B cell (primary cell): ENCODE results near the gene SPECC1. TPM values are rescaled to one million over a fixed set of nuclear protein-coding genes. Genes with fewer than 3 reads are reported as not detected.

ENCODE experiments used
- ATAC-seq: fragments of 200-7000 bp; cut with Tn5 transposase; one replicate; pipeline ENCODE4 v1.10.0; 2021; ENCODE audit warnings: low read depth, mild to moderate bottlenecking, moderate number of reproducible peaks, moderate library complexity
- CTCF ChIA-PET: fragments of 350-600 bp; sonication (Branson Sonifier 250); formaldehyde crosslinking; loops from one replicate; lab custom pipeline; 2021; ENCODE audit warnings: antibody characterized with exemption, inconsistent platforms; lab: Charles Lee
- POLR2A ChIA-PET: fragments of 350-600 bp; sonication (Branson Sonifier 250); formaldehyde crosslinking; loops from one replicate; lab custom pipeline; 2021; ENCODE audit warnings: antibody characterized with exemption; lab: Charles Lee
- DNase-seq: peaks from one replicate; pipeline ENCODE4 v3.0.0; 2013
- H2AFZ ChIP-seq: 2 replicates; pipeline ENCODE4 v1.6.1; 2012; ENCODE audit warnings: mild to moderate bottlenecking, low read depth, low read length; ENCODE audit not compliant: insufficient read depth, poor library complexity, severe bottlenecking
- H3K27ac ChIP-seq, 2 donors: 1 replicate in 1 of 2; 2 replicates in 1 of 2; pipeline ENCODE4 v1.5.1; 2012 to 2013; ENCODE audit warnings: low read length in 2 of 2, mild to moderate bottlenecking in 2 of 2, moderate library complexity in 1 of 2
- H3K27me3 ChIP-seq, 4 experiments: fragments of 200-600 bp in 1 of 4; sonication (generic) in 1 of 4; replicated peaks in 1 of 4; 1 replicate in 2 of 4; 2 replicates in 2 of 4; pipeline versions ENCODE4 v1.6.1 to v1.7.0; 2013 to 2016; ENCODE audit warnings: low read length in 3 of 4, mild to moderate bottlenecking in 2 of 4, mixed read lengths in 1 of 4, moderate library complexity in 1 of 4; ENCODE audit not compliant: insufficient read depth in 4 of 4, control insufficient read depth in 3 of 4; ENCODE audit errors: control extremely low read depth in 1 of 4
- H3K36me3 ChIP-seq, 2 experiments: replicated peaks in 1 of 2; 1 replicate in 1 of 2; 2 replicates in 1 of 2; pipeline versions ENCODE4 v1.6.1 to v1.7.1; 2013; ENCODE audit warnings: low read length in 1 of 2; ENCODE audit not compliant: insufficient read depth in 2 of 2, control insufficient read depth in 1 of 2; ENCODE audit errors: control extremely low read depth in 1 of 2, extremely low read depth in 1 of 2
- H3K4me1 ChIP-seq, 2 donors: fragments of 200-600 bp in 1 of 2; sonication (generic) in 1 of 2; 1 replicate in 1 of 2; 2 replicates in 1 of 2; pipeline versions ENCODE4 v1.5.1 to v1.6.1; 2013 to 2017; ENCODE audit warnings: low read length in 2 of 2; ENCODE audit not compliant: control insufficient read depth in 2 of 2, insufficient read depth in 2 of 2
- H3K4me2 ChIP-seq: replicated peaks from 2 replicates; pipeline ENCODE3; 2012; ENCODE audit warnings: mild to moderate bottlenecking, low read depth, low read length; ENCODE audit not compliant: poor library complexity, severe bottlenecking
- H3K4me3 ChIP-seq, 5 experiments: fragments of 200-600 bp in 1 of 5; sonication (generic) in 1 of 5; 1 replicate in 3 of 5; 2 replicates in 2 of 5; pipeline versions ENCODE4 v1.5.1 to v1.7.0; 2011 to 2016; ENCODE audit warnings: low read length in 4 of 5, mild to moderate bottlenecking in 4 of 5, low read depth in 2 of 5, control low read depth in 1 of 5, moderate library complexity in 1 of 5; ENCODE audit not compliant: insufficient read depth in 1 of 5; ENCODE audit errors: control extremely low read depth in 1 of 5, extremely low read depth in 1 of 5
- H3K79me2 ChIP-seq: fragments of 200-600 bp; sonication (generic); one replicate; pipeline ENCODE4 v1.6.0; 2016; ENCODE audit warnings: low read length; ENCODE audit not compliant: control insufficient read depth, insufficient read depth
- H3K9ac ChIP-seq: fragments of 200-600 bp; sonication (generic); 2 replicates; pipeline ENCODE4 v1.6.1; 2017; ENCODE audit warnings: mild to moderate bottlenecking, low read length, moderate library complexity
- H3K9me3 ChIP-seq, 3 donors: one replicate each; pipeline versions ENCODE4 v1.6.1 to v1.7.1; 2013; ENCODE audit warnings: low read length in 2 of 3; ENCODE audit not compliant: control insufficient read depth in 2 of 3, insufficient read depth in 1 of 3; ENCODE audit errors: control extremely low read depth in 1 of 3
- H4K20me1 ChIP-seq: 2 replicates; pipeline ENCODE4 v1.6.0; 2012; ENCODE audit warnings: mild to moderate bottlenecking, low read length; ENCODE audit not compliant: insufficient read depth, control insufficient read depth, poor library complexity, severe bottlenecking
- H3K27ac Mint-ChIP-seq: one replicate; pipeline ENCODE4 v1.8.0; 2021; ENCODE audit warnings: mixed read lengths
- H3K27me3 Mint-ChIP-seq: one replicate; pipeline ENCODE4 v1.8.0; 2021; ENCODE audit warnings: mixed read lengths
- H3K4me1 Mint-ChIP-seq: one replicate; pipeline ENCODE4 v1.8.0; 2021; ENCODE audit warnings: mixed read lengths
- H3K4me3 Mint-ChIP-seq: one replicate; pipeline ENCODE4 v1.8.0; 2021; ENCODE audit warnings: mixed read lengths
- H3K9me3 Mint-ChIP-seq: one replicate; pipeline ENCODE4 v1.8.0; 2022; ENCODE audit warnings: mixed read lengths; ENCODE audit not compliant: insufficient read depth
- EZH2 ChIP-seq: IDR thresholded peaks from 2 replicates; pipeline ENCODE4 v1.6.1; 2012; ENCODE audit warnings: borderline replicate concordance, low read depth, mild to moderate bottlenecking, moderate library complexity, low read length; ENCODE audit not compliant: insufficient read depth, poor library complexity, severe bottlenecking
- WGBS: methylation state at CpG from one replicate; pipeline ENCODE4 v1.1.5; 2013; ENCODE audit warnings: missing lambda C conversion rate; ENCODE audit not compliant: insufficient coverage; 5-methylcytosine and 5-hydroxymethylcytosine counted together
- intact Hi-C: fragments of 100-400 bp; cut with micrococcal nuclease; formaldehyde crosslinking; loops from one replicate; pipeline ENCODE4 v1.10.0; 2022
- polyA plus RNA-seq: library from polyadenylated mRNA; depleted of rRNA; stranded (reverse); fragments of >200 nt; gene quantifications from 2 replicates; pipeline ENCODE4 v1.2.3, GENCODE V29; 2012
- total RNA-seq, 2 donors: library from RNA; stranded (reverse); fragments of 120-200 nt in 1 of 2; gene quantifications; 1 replicate in 1 of 2; 2 replicates in 1 of 2; pipeline versions ENCODE4 v1.2.3 to v1.2.4, GENCODE V29; 2013 to 2022
- TF ChIP-seq, protein P1 (sequence below): fragments of 200-600 bp; IDR thresholded peaks from one replicate; pipeline ENCODE4 v1.8.0; 2022; ENCODE audit warnings: antibody characterized with exemption, mild to moderate bottlenecking

The SPECC1 gene
- total and polyA plus RNA-seq, 2 donors (not counting 1 experiment from before 2014, with no cell fraction given) = 4.6 to 7.4 TPM

- ChIA-PET CTCF (no interaction called here), POLR2A (no interaction called here)
- ATAC-seq (no peak), DNase-seq (no peak)
- H3K27ac Mint-ChIP-seq = no peak overlapping the region
- no peak overlapping the region for H3K4me3 ChIP-seq
- no peak overlapping the region for H2AFZ ChIP-seq
- H3K27me3 Mint-ChIP-seq = no peaks in the 10 kb centered on the region
- no peaks in the 10 kb centered on the region for H3K4me1 Mint-ChIP-seq
- intact Hi-C loops = no loop called here
- no peak overlapping the region for H3K4me2 ChIP-seq
- H3K79me2 ChIP-seq = no peaks in the 10 kb centered on the region
- H4K20me1 ChIP-seq = no peaks in the 10 kb centered on the region
- no peak overlapping the region for H3K9ac ChIP-seq
- no peaks in the 10 kb centered on the region for H3K27me3 ChIP-seq
- no peaks in the 10 kb centered on the region for H3K36me3 ChIP-seq
- H3K4me1 ChIP-seq = no peaks in the 10 kb centered on the region
- H3K9me3 ChIP-seq = no peaks in the 10 kb centered on the region
- H3K27ac ChIP-seq = no peak overlapping the region
- TF ChIP-seq EZH2 = no peak
- TF ChIP-seq, protein P1, sequence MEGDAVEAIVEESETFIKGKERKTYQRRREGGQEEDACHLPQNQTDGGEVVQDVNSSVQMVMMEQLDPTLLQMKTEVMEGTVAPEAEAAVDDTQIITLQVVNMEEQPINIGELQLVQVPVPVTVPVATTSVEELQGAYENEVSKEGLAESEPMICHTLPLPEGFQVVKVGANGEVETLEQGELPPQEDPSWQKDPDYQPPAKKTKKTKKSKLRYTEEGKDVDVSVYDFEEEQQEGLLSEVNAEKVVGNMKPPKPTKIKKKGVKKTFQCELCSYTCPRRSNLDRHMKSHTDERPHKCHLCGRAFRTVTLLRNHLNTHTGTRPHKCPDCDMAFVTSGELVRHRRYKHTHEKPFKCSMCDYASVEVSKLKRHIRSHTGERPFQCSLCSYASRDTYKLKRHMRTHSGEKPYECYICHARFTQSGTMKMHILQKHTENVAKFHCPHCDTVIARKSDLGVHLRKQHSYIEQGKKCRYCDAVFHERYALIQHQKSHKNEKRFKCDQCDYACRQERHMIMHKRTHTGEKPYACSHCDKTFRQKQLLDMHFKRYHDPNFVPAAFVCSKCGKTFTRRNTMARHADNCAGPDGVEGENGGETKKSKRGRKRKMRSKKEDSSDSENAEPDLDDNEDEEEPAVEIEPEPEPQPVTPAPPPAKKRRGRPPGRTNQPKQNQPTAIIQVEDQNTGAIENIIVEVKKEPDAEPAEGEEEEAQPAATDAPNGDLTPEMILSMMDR = no peak
- WGBS = no CpG with 5 or more reads among the region's 1 CpG
- no peaks in the 10 kb centered on the region for H3K9me3 Mint-ChIP-seq
- no peak overlapping the region for H3K4me3 Mint-ChIP-seq
Observed at GRCh38 chr17:20180661-20181060, 171.5 kb downstream of the SPECC1 start.

GRCh38 chr17:20184181-20184580, 175.0 kb downstream of the SPECC1 start:
- Histone ChIP-seq H4K20me1 (no peaks in the 10 kb centered on the region), H3K4me3 (no peak overlapping the region), H3K36me3 (no peaks in the 10 kb centered on the region), H3K27ac (no peak overlapping the region), H3K79me2 (no peaks in the 10 kb centered on the region), H3K9me3 (no peaks in the 10 kb centered on the region), H3K9ac (no peak overlapping the region), H2AFZ (no peak overlapping the region), H3K4me2 (no peak overlapping the region), H3K27me3 (no peaks in the 10 kb centered on the region), H3K4me1 (no peaks in the 10 kb centered on the region)
- no peak for TF ChIP-seq EZH2
- TF ChIP-seq, protein P1 = no peak
- DNase-seq (no peak), ATAC-seq (no peak)
- H3K4me1 Mint-ChIP-seq = no peaks in the 10 kb centered on the region
- intact Hi-C loops = no loop called here
- H3K27me3 Mint-ChIP-seq = no peaks in the 10 kb centered on the region
- ChIA-PET POLR2A (no interaction called here), CTCF (no interaction called here)
- H3K9me3 Mint-ChIP-seq = no peaks in the 10 kb centered on the region
- 80% methylated on average over 1 of the region's 2 CpGs for WGBS
- no peak overlapping the region for H3K4me3 Mint-ChIP-seq
- no peak overlapping the region for H3K27ac Mint-ChIP-seq
